ENCODE results near the gene CXorf38. TPM values are rescaled to one million over a fixed set of nuclear protein-coding genes. Genes with fewer than 3 reads are reported as not detected.
A peak's percentile ranks its signal among the peaks of the same experiment; 100 is the strongest.

The CXorf38 gene
- total RNA-seq, 1 donor from 2014 or later = 10.5 TPM

DNA sequence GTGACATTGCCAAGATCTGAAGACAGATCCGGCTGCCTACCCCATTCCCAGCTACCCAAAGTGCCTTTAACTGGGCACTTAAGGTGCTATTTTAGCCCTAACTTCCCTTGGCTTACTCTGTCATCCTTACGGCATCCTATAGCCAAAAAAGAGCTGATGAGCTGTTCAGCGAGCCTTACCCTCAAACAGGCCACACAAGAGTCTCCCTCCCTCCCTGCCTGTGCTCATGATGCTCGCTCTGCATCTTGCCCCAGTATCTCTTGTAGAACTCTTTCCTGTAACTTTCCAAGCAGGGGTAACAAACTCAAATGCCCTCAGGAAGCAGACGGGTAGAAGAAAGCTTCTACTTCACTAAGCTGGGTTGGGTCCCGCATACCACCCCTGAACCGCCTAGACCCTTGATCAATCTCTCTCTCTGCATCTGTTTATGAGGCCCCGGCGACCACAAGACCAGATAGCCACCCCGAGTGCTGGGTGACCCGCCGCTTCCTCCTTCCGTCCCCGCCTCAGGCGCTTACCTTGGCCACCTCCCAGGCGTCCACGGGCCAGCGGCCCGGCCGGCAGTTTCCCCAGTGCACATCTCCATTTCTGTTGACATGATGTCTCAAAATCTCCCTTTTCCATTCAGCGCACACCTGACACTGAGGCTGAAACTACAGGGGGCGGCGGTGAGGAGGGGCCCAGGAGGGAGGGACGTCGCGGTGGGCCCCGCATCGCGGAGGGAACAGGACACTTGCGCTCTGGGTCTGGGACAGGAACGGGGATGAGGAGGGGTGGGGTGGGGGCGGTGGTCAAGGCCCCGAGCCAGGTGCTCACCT, 663 bp downstream of the CXorf38 start:
- H3K27me3 ChIP-seq (ENCODE audit: control insufficient read depth, insufficient read depth, low read length) = no peaks in the 10 kb centered on the region
- DNase-seq (ENCODE audit: low read depth) (peak; percentile 18), FAIRE-seq (no peak)
- H3K4me3 ChIP-seq (ENCODE audit: low read depth, low read length) = peak overlapping the region; percentile 66
- TF ChIP-seq, protein P1, sequence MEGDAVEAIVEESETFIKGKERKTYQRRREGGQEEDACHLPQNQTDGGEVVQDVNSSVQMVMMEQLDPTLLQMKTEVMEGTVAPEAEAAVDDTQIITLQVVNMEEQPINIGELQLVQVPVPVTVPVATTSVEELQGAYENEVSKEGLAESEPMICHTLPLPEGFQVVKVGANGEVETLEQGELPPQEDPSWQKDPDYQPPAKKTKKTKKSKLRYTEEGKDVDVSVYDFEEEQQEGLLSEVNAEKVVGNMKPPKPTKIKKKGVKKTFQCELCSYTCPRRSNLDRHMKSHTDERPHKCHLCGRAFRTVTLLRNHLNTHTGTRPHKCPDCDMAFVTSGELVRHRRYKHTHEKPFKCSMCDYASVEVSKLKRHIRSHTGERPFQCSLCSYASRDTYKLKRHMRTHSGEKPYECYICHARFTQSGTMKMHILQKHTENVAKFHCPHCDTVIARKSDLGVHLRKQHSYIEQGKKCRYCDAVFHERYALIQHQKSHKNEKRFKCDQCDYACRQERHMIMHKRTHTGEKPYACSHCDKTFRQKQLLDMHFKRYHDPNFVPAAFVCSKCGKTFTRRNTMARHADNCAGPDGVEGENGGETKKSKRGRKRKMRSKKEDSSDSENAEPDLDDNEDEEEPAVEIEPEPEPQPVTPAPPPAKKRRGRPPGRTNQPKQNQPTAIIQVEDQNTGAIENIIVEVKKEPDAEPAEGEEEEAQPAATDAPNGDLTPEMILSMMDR (IDR thresholded peaks at IDR 0.05; ENCODE audit: insufficient read depth, low read length, severe bottlenecking) = no peak
- H3K36me3 ChIP-seq (ENCODE audit: control insufficient read depth, insufficient read depth, low read length) = no peaks in the 10 kb centered on the region

DNA sequence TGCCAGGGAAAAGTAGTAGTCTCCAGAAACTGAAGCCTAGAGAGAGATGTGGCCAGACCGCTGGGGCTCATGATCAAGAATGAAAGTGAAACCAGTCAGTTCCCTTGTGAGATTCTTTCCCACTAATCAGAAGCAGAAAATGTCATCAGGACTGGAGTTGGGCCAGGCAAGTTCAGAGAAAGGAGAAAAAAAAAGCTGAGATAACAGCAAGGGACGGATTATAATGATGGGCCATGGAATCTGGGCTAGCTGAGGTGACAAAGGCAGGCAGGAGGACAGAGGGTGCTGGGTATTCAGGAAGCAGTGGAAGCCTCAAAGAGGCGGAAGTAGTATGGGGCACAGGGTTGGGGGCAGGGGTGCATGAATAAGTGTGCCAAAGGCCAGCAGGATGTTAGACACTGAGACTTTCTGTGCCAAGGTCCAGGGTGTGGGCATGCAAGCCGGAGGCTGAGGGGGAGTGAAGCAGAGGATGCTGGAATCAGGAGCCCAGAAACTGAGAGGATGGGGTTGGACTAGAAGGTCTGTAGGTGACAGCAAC, 2.5 kb downstream of the CXorf38 start:
- Histone ChIP-seq H3K27me3 (ENCODE audit: control insufficient read depth, insufficient read depth, low read length) (no peaks in the 10 kb centered on the region), H3K36me3 (ENCODE audit: control insufficient read depth, insufficient read depth, low read length) (no peaks in the 10 kb centered on the region), H3K4me3 (ENCODE audit: low read depth, low read length) (peak overlapping the region; percentile 23)
- TF ChIP-seq, protein P1 (IDR thresholded peaks at IDR 0.05; ENCODE audit: insufficient read depth, low read length, severe bottlenecking) = no peak
- FAIRE-seq = peak; percentile 7
- peak; percentile 45 for DNase-seq (ENCODE audit: low read depth)

DNA sequence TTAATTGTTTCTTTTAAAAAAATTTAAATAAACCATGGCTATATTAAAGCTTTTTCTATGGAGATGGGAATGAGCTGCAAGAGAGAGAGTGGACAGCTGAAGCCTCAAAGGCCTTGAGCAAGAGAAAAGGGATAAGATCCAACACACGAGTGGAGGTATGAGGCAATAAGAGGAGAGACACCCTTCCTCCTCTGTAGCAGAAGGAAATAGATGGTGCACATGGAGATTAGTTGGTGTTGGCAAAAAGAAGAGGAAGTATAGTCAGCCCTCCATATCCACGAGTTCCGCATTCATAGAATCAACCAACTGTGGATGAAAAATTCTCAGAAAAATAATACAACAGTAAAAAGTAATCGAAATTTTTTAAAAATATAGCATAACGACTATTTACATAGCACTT, 3.2 kb downstream of the CXorf38 start:
- TF ChIP-seq, protein P1 (IDR thresholded peaks at IDR 0.05; ENCODE audit: insufficient read depth, low read length, severe bottlenecking) = no peak
- no peaks in the 10 kb centered on the region for H3K36me3 ChIP-seq (ENCODE audit: control insufficient read depth, insufficient read depth, low read length)
- H3K4me3 ChIP-seq (ENCODE audit: low read depth, low read length) = no peak overlapping the region
- no peaks in the 10 kb centered on the region for H3K27me3 ChIP-seq (ENCODE audit: control insufficient read depth, insufficient read depth, low read length)
- FAIRE-seq (no peak), DNase-seq (ENCODE audit: low read depth) (no peak)

DNA sequence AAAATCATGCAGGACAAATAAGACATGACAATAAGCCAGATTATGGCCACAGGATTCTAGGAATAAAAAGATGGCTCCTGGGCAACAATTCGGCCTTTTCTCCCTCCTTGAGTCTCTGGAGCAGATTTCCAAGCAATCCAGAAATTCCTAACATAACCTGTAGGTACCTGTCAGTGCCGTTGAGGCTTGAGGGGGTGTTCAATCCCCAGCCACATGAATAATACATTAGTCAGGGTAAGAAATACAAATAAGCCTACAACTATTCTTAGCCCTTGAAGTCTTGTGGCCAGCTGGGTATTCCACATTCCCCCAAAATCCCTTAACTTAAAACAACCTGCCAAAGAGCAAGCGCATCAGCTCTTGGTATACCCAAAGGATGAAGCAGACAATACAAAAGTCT, 9.7 kb downstream of the CXorf38 start:
- TF ChIP-seq, protein P1 (IDR thresholded peaks at IDR 0.05; ENCODE audit: insufficient read depth, low read length, severe bottlenecking) = no peak
- Histone ChIP-seq H3K4me3 (ENCODE audit: low read depth, low read length) (no peak overlapping the region), H3K36me3 (ENCODE audit: control insufficient read depth, insufficient read depth, low read length) (peaks cover 8% of the 10 kb centered on the region), H3K27me3 (ENCODE audit: control insufficient read depth, insufficient read depth, low read length) (no peaks in the 10 kb centered on the region)
- FAIRE-seq = no peak
- DNase-seq (ENCODE audit: low read depth) = peak; percentile 77

DNA sequence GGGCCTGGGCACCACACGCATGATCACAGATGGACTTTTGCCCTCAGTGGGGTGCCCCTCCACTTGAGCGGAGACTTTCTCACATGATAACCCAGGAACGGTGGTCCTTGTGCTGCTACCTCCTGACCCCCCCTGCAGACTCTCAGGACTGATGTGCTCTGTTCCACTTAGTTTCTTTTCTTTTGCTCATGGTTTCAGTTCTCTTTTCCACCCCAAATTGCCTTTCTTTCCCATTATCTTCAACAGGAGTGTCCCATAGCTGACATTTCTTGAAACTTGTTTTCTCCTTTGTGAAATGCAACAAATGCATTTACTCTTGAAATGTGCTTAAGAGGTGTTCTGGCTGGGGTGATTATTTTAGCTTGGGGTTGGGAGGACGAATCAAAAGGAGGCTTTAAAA, 15.2 kb downstream of the CXorf38 start:
- H3K4me3 ChIP-seq (ENCODE audit: low read depth, low read length) = no peak overlapping the region
- no peak for FAIRE-seq
- DNase-seq (ENCODE audit: low read depth) = no peak
- TF ChIP-seq, protein P1 (IDR thresholded peaks at IDR 0.05; ENCODE audit: insufficient read depth, low read length, severe bottlenecking) = no peak
- H3K36me3 ChIP-seq (ENCODE audit: control insufficient read depth, insufficient read depth, low read length) = peaks cover 9% of the 10 kb centered on the region
- no peaks in the 10 kb centered on the region for H3K27me3 ChIP-seq (ENCODE audit: control insufficient read depth, insufficient read depth, low read length)
